Measurements from ENCODE around the gene ZNF473. TPM values are rescaled to one million over a fixed set of nuclear protein-coding genes. Genes with fewer than 3 reads are reported as not detected.

Gene ZNF473
- total and polyA plus RNA-seq, 2 experiments from 2014 or later: 3.3 to 18.9 TPM

- H3K27me3 ChIP-seq (ENCODE audit: insufficient read depth): no peaks in the 10 kb centered on the region
- no peak overlapping the region for H3K4me2 ChIP-seq
- no peak overlapping the region for H3K27ac ChIP-seq (ENCODE audit: low read depth)
- no peak overlapping the region for H2AFZ ChIP-seq
- no peak overlapping the region for H3K4me3 ChIP-seq
- H3F3A ChIP-seq (replicated peaks; ENCODE audit: low read depth): 0 out of 2 replicates have a peak, but pooled peaks cover 2% of the 10 kb centered on the region
- H3K79me2 ChIP-seq (replicated peaks; ENCODE audit: insufficient read depth): peaks cover 17% of the 10 kb centered on the region
- H3K27me3 Mint-ChIP-seq (ENCODE audit: insufficient read depth, low read depth, poor library complexity): peaks cover 9% of the 10 kb centered on the region
- H3K4me1 Mint-ChIP-seq: peaks cover 3% of the 10 kb centered on the region; the same call in 1 of the 3 replicates
- H3K9me3 Mint-ChIP-seq: no peaks in the 10 kb centered on the region
- no peaks in the 10 kb centered on the region for H3K9me2 ChIP-seq (ENCODE audit: insufficient read depth)
- DNase-seq (ENCODE audit: low spot score) (no peak), ATAC-seq (no peak)
- no peak overlapping the region for H3K4me3 Mint-ChIP-seq
- TF ChIP-seq NANOG (IDR thresholded peaks at IDR 0.05; ENCODE audit: borderline replicate concordance) (no peak), JUNB (IDR thresholded peaks at IDR 0.05; ENCODE audit: unreplicated experiment) (no peak), EZH2 (IDR thresholded peaks at IDR 0.05; ENCODE audit: low read depth, unreplicated experiment) (no peak), POLR2AphosphoS5 (IDR thresholded peaks at IDR 0.05; ENCODE audit: low read depth) (no peak), ZNF331 (CRISPR knock-in tag; IDR thresholded peaks at IDR 0.05; ENCODE audit: low read depth) (no peak)
- TF ChIP-seq, protein P1, sequence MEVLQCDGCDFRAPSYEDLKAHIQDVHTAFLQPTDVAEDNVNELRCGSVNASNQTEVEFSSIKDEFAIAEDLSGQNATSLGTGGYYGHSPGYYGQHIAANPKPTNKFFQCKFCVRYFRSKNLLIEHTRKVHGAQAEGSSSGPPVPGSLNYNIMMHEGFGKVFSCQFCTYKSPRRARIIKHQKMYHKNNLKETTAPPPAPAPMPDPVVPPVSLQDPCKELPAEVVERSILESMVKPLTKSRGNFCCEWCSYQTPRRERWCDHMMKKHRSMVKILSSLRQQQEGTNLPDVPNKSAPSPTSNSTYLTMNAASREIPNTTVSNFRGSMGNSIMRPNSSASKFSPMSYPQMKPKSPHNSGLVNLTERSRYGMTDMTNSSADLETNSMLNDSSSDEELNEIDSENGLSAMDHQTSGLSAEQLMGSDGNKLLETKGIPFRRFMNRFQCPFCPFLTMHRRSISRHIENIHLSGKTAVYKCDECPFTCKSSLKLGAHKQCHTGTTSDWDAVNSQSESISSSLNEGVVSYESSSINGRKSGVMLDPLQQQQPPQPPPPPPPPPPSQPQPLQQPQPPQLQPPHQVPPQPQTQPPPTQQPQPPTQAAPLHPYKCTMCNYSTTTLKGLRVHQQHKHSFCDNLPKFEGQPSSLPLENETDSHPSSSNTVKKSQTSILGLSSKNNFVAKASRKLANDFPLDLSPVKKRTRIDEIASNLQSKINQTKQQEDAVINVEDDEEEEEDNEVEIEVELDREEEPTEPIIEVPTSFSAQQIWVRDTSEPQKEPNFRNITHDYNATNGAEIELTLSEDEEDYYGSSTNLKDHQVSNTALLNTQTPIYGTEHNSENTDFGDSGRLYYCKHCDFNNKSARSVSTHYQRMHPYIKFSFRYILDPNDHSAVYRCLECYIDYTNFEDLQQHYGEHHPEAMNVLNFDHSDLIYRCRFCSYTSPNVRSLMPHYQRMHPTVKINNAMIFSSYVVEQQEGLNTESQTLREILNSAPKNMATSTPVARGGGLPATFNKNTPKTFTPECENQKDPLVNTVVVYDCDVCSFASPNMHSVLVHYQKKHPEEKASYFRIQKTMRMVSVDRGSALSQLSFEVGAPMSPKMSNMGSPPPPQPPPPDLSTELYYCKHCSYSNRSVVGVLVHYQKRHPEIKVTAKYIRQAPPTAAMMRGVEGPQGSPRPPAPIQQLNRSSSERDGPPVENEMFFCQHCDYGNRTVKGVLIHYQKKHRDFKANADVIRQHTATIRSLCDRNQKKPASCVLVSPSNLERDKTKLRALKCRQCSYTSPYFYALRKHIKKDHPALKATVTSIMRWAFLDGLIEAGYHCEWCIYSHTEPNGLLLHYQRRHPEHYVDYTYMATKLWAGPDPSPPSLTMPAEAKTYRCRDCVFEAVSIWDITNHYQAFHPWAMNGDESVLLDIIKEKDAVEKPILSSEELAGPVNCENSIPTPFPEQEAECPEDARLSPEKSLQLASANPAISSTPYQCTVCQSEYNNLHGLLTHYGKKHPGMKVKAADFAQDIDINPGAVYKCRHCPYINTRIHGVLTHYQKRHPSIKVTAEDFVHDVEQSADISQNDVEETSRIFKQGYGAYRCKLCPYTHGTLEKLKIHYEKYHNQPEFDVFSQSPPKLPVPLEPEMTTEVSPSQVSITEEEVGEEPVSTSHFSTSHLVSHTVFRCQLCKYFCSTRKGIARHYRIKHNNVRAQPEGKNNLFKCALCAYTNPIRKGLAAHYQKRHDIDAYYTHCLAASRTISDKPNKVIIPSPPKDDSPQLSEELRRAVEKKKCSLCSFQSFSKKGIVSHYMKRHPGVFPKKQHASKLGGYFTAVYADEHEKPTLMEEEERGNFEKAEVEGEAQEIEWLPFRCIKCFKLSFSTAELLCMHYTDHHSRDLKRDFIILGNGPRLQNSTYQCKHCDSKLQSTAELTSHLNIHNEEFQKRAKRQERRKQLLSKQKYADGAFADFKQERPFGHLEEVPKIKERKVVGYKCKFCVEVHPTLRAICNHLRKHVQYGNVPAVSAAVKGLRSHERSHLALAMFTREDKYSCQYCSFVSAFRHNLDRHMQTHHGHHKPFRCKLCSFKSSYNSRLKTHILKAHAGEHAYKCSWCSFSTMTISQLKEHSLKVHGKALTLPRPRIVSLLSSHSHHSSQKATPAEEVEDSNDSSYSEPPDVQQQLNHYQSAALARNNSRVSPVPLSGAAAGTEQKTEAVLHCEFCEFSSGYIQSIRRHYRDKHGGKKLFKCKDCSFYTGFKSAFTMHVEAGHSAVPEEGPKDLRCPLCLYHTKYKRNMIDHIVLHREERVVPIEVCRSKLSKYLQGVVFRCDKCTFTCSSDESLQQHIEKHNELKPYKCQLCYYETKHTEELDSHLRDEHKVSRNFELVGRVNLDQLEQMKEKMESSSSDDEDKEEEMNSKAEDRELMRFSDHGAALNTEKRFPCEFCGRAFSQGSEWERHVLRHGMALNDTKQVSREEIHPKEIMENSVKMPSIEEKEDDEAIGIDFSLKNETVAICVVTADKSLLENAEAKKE (CRISPR knock-in tag; IDR thresholded peaks at IDR 0.05): no peak
- H3K36me3 Mint-ChIP-seq (ENCODE audit: low read depth): peaks cover 15% of the 10 kb centered on the region
- H3K4me1 ChIP-seq (ENCODE audit: insufficient read depth): peaks cover 7% of the 10 kb centered on the region; the same call in 1 of the 2 replicates
- H3K36me3 ChIP-seq (ENCODE audit: insufficient read depth): peaks cover 5% of the 10 kb centered on the region; the same call in 1 of the 2 replicates
- peaks cover 5% of the 10 kb centered on the region for H4K20me1 ChIP-seq (replicated peaks; ENCODE audit: insufficient read depth)
- H3K27ac Mint-ChIP-seq: no peak overlapping the region
Measured at GRCh38 chr19:50020481-50020880, 5.3 kb upstream of the ZNF473 start.

GRCh38 chr19:50022823-50023222, 3.0 kb upstream of the ZNF473 start:
- no peak overlapping the region for H3K4me2 ChIP-seq
- no peak overlapping the region for H3K27ac ChIP-seq (ENCODE audit: low read depth)
- Mint-ChIP-seq H3K9me3 (peaks cover 11% of the 10 kb centered on the region), H3K36me3 (ENCODE audit: low read depth) (peaks cover 11% of the 10 kb centered on the region), H3K4me1 (peaks cover 10% of the 10 kb centered on the region; the same call in 2 of the 3 replicates), H3K4me3 (no peak overlapping the region), H3K27ac (no peak overlapping the region), H3K27me3 (ENCODE audit: insufficient read depth, low read depth, poor library complexity) (peaks cover 9% of the 10 kb centered on the region)
- peaks cover 9% of the 10 kb centered on the region; the same call in 1 of the 2 replicates for H4K20me1 ChIP-seq (replicated peaks; ENCODE audit: insufficient read depth)
- H3F3A ChIP-seq (replicated peaks; ENCODE audit: low read depth): 0 out of 2 replicates have a peak, but pooled peaks cover 2% of the 10 kb centered on the region
- no peak overlapping the region for H3K4me3 ChIP-seq
- peaks cover 15% of the 10 kb centered on the region; the same call in 1 of the 2 replicates for H3K4me1 ChIP-seq (ENCODE audit: insufficient read depth)
- H3K27me3 ChIP-seq (ENCODE audit: insufficient read depth): no peaks in the 10 kb centered on the region
- DNase-seq (ENCODE audit: low spot score) (no peak), ATAC-seq (no peak)
- H3K79me2 ChIP-seq (replicated peaks; ENCODE audit: insufficient read depth): peaks cover 34% of the 10 kb centered on the region
- H3K9me2 ChIP-seq (ENCODE audit: insufficient read depth): no peaks in the 10 kb centered on the region
- H3K36me3 ChIP-seq (ENCODE audit: insufficient read depth): no peaks in the 10 kb centered on the region; the same call in 1 of the 2 replicates
- no peak overlapping the region for H2AFZ ChIP-seq
- TF ChIP-seq ETS1 (IDR thresholded peaks at IDR 0.05) (no peak), EZH2phosphoT487 (IDR thresholded peaks at IDR 0.05; ENCODE audit: unreplicated experiment) (no peak), CREB1 (CRISPR knock-in tag; IDR thresholded peaks at IDR 0.05; ENCODE audit: low read depth) (no peak), STAT1 (IDR thresholded peaks at IDR 0.05; ENCODE audit: unreplicated experiment) (no peak), EZH2 (IDR thresholded peaks at IDR 0.05; ENCODE audit: low read depth, unreplicated experiment) (no peak)
